C4-2B (cell line): Measurements from ENCODE around the gene TP73.
A peak's percentile ranks its signal among the peaks of the same experiment; 100 is the strongest.

Experiments
- H3K27ac ChIP-seq: fragments of 450-650 bp; 2 replicates; pipeline ENCODE4 v1.5.1; 2017
- ZFX ChIP-seq: fragments of 450-650 bp; IDR thresholded peaks from 2 replicates; pipeline ENCODE4 v1.6.1; 2017
- TF ChIP-seq, protein P1 (sequence below): fragments of 450-650 bp; conservative IDR thresholded peaks from 2 replicates; pipeline ENCODE4 v1.5.1; 2017; ENCODE audit warnings: mild to moderate bottlenecking

The TP73 gene

GRCh38 chr1:3644273-3644672, 8.0 kb upstream of the TP73 start:
- TF ChIP-seq, protein P1, sequence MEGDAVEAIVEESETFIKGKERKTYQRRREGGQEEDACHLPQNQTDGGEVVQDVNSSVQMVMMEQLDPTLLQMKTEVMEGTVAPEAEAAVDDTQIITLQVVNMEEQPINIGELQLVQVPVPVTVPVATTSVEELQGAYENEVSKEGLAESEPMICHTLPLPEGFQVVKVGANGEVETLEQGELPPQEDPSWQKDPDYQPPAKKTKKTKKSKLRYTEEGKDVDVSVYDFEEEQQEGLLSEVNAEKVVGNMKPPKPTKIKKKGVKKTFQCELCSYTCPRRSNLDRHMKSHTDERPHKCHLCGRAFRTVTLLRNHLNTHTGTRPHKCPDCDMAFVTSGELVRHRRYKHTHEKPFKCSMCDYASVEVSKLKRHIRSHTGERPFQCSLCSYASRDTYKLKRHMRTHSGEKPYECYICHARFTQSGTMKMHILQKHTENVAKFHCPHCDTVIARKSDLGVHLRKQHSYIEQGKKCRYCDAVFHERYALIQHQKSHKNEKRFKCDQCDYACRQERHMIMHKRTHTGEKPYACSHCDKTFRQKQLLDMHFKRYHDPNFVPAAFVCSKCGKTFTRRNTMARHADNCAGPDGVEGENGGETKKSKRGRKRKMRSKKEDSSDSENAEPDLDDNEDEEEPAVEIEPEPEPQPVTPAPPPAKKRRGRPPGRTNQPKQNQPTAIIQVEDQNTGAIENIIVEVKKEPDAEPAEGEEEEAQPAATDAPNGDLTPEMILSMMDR: no peak
- TF ChIP-seq ZFX: no peak
- no peak overlapping the region for H3K27ac ChIP-seq

DNA sequence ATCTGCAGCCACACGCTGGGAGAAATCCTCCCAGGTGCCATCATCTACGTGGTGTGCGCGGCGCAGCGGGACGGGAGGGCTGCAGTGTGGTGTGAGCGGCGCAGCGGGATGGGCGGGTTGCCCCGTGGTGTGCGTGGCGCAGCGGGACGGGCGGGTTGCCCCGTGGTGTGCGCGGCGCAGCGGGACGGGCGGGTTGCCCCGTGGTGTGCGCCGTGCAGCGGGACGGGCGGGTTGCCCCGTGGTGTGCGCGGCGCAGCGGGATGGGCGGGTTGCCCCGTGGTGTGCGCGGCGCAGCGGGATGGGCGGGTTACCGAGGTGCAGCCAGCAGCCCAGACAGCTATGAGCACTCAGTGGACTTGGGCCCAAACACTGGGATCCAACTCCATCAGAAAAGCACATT, 7.1 kb upstream of the TP73 start:
- H3K27ac ChIP-seq: no peak overlapping the region
- no peak for TF ChIP-seq ZFX
- TF ChIP-seq, protein P1: no peak

- H3K27ac ChIP-seq: no peak overlapping the region
- TF ChIP-seq, protein P1: no peak
- TF ChIP-seq ZFX: no peak
Observed at GRCh38 chr1:3645666-3646355, 6.5 kb upstream of the TP73 start.

- TF ChIP-seq ZFX: no peak
- TF ChIP-seq, protein P1: no peak
- H3K27ac ChIP-seq: no peak overlapping the region
Observed at GRCh38 chr1:3646596-3646995, 5.7 kb upstream of the TP73 start.

GRCh38 chr1:3649342-3650247, 2.7 kb upstream of the TP73 start, which contains the start of gene WRAP73:
Gene WRAP73, minus strand, starts transcription at chr1:3650103. Its CDS starts 104 bp downstream, at chr1:3649999.
- TF ChIP-seq, protein P1: no peak; the same call in 1 of the 2 replicates
- TF ChIP-seq ZFX: peak; percentile 69; the same call in 1 of the 2 replicates
- H3K27ac ChIP-seq: peak within 1 kb of the TSS; percentile 73

GRCh38 chr1:3650248-3651025, 1.9 kb upstream of the TP73 start:
- TF ChIP-seq, protein P1: no peak
- no peak for TF ChIP-seq ZFX
- no peak overlapping the region for H3K27ac ChIP-seq
